PC-3 (cell line): ENCODE results near the gene TM4SF4.

Source experiments
- CTCF ChIP-seq: fragments of 300-600 bp; sonication (generic); conservative IDR thresholded peaks from 2 replicates; pipeline ENCODE4 v1.5.1; 2017; ENCODE audit warnings: antibody characterized with exemption, low read depth, mild to moderate bottlenecking, low read length
- EZH2 ChIP-seq: fragments of 300-600 bp; sonication (generic); IDR thresholded peaks from one replicate; pipeline ENCODE4 v1.6.1; 2017; ENCODE audit warnings: antibody characterized with exemption, mild to moderate bottlenecking, low read length; ENCODE audit not compliant: unreplicated experiment
- EZH2phosphoT487 ChIP-seq: fragments of 300-600 bp; sonication (generic); IDR thresholded peaks from 2 replicates; pipeline ENCODE4 v1.6.1; 2018; ENCODE audit warnings: mild to moderate bottlenecking, antibody characterized with exemption, low read length, borderline replicate concordance

GRCh38 chr3:149442851-149443544, 31.5 kb upstream of the TM4SF4 start:
- TF ChIP-seq EZH2 (no peak), EZH2phosphoT487 (no peak), CTCF (no peak)
